Measurements from ENCODE around the gene TRDMT1. TPM values are rescaled to one million over a fixed set of nuclear protein-coding genes. Genes with fewer than 3 reads are reported as not detected.

TRDMT1 gene
- total RNA-seq, 3 donors from 2014 or later: 5.8 to 18.6 (median 13.4) TPM

- intact Hi-C loops (cut with DNase I; ENCODE audit: low total_unique reads): no loop called here
- Histone ChIP-seq H3K27ac (no peak overlapping the region), H3K4me3 (no peak overlapping the region), H3K4me1 (no peaks in the 10 kb centered on the region), H3K36me3 (no peaks in the 10 kb centered on the region), H3K27me3 (no peaks in the 10 kb centered on the region), H3K9me3 (no peaks in the 10 kb centered on the region)
- TF ChIP-seq CTCF (IDR thresholded peaks at IDR 0.05): no peak
- TF ChIP-seq POLR2A (IDR thresholded peaks at IDR 0.05): no peak
- TF ChIP-seq POLR2AphosphoS5 (IDR thresholded peaks at IDR 0.05): no peak
- DNase-seq (ENCODE audit: low spot score in 2 of 2): no peak
Observed at GRCh38 chr10:17144032-17144431, 57.4 kb downstream of the TRDMT1 start.

GRCh38 chr10:17143055-17143690 is 58.3 kb downstream of the TRDMT1 start:
- intact Hi-C loops (cut with DNase I; ENCODE audit: low total_unique reads): no loop called here
- H3K27me3 ChIP-seq: no peaks in the 10 kb centered on the region
- H3K9me3 ChIP-seq: no peaks in the 10 kb centered on the region
- TF ChIP-seq POLR2A (IDR thresholded peaks at IDR 0.05) (no peak), POLR2AphosphoS5 (IDR thresholded peaks at IDR 0.05) (no peak), CTCF (IDR thresholded peaks at IDR 0.05) (no peak)
- no peaks in the 10 kb centered on the region for H3K4me1 ChIP-seq
- no peak for DNase-seq (ENCODE audit: low spot score in 2 of 2)
- no peaks in the 10 kb centered on the region for H3K36me3 ChIP-seq
- no peak overlapping the region for H3K27ac ChIP-seq
- no peak overlapping the region for H3K4me3 ChIP-seq

GRCh38 chr10:17141504-17142229 is 59.8 kb downstream of the TRDMT1 start:
- intact Hi-C loops (cut with DNase I; ENCODE audit: low total_unique reads): no loop called here
- no peaks in the 10 kb centered on the region for H3K4me1 ChIP-seq
- H3K4me3 ChIP-seq: no peak overlapping the region
- no peaks in the 10 kb centered on the region for H3K36me3 ChIP-seq
- no peaks in the 10 kb centered on the region for H3K27me3 ChIP-seq
- H3K27ac ChIP-seq: no peak overlapping the region
- no peaks in the 10 kb centered on the region for H3K9me3 ChIP-seq
- DNase-seq (ENCODE audit: low spot score in 2 of 2): no peak
- no peak for TF ChIP-seq POLR2A (IDR thresholded peaks at IDR 0.05)
- TF ChIP-seq CTCF (IDR thresholded peaks at IDR 0.05): no peak
- no peak for TF ChIP-seq POLR2AphosphoS5 (IDR thresholded peaks at IDR 0.05)

- intact Hi-C loops (cut with DNase I; ENCODE audit: low total_unique reads): no loop called here
- no peak overlapping the region for H3K27ac ChIP-seq
- no peaks in the 10 kb centered on the region for H3K27me3 ChIP-seq
- DNase-seq (ENCODE audit: low spot score in 2 of 2): no peak
- no peaks in the 10 kb centered on the region for H3K36me3 ChIP-seq
- no peaks in the 10 kb centered on the region for H3K9me3 ChIP-seq
- no peak overlapping the region for H3K4me3 ChIP-seq
- no peak for TF ChIP-seq POLR2AphosphoS5 (IDR thresholded peaks at IDR 0.05)
- no peaks in the 10 kb centered on the region for H3K4me1 ChIP-seq
Observed at GRCh38 chr10:17140386-17140761, 61.1 kb downstream of the TRDMT1 start.

- H3K9me3 ChIP-seq: no peaks in the 10 kb centered on the region
- no peak for DNase-seq (ENCODE audit: low spot score in 2 of 2)
- no peaks in the 10 kb centered on the region for H3K4me1 ChIP-seq
- no peak overlapping the region for H3K27ac ChIP-seq
- TF ChIP-seq POLR2AphosphoS5 (IDR thresholded peaks at IDR 0.05): no peak
- no peak for TF ChIP-seq CTCF (IDR thresholded peaks at IDR 0.05)
- TF ChIP-seq POLR2A (IDR thresholded peaks at IDR 0.05): no peak
- H3K27me3 ChIP-seq: no peaks in the 10 kb centered on the region
- no peaks in the 10 kb centered on the region for H3K36me3 ChIP-seq
- intact Hi-C loops (cut with DNase I; ENCODE audit: low total_unique reads): no loop called here
- no peak overlapping the region for H3K4me3 ChIP-seq
Observed at GRCh38 chr10:17138460-17139042, 62.9 kb downstream of the TRDMT1 start.

All from breast epithelium (tissue), 4 donors.